ENCODE data around the gene CENPI. TPM values are rescaled to one million over a fixed set of nuclear protein-coding genes. Genes with fewer than 3 reads are reported as not detected.
A peak's percentile ranks its signal among the peaks of the same experiment; 100 is the strongest.

Gene CENPI, protein sequence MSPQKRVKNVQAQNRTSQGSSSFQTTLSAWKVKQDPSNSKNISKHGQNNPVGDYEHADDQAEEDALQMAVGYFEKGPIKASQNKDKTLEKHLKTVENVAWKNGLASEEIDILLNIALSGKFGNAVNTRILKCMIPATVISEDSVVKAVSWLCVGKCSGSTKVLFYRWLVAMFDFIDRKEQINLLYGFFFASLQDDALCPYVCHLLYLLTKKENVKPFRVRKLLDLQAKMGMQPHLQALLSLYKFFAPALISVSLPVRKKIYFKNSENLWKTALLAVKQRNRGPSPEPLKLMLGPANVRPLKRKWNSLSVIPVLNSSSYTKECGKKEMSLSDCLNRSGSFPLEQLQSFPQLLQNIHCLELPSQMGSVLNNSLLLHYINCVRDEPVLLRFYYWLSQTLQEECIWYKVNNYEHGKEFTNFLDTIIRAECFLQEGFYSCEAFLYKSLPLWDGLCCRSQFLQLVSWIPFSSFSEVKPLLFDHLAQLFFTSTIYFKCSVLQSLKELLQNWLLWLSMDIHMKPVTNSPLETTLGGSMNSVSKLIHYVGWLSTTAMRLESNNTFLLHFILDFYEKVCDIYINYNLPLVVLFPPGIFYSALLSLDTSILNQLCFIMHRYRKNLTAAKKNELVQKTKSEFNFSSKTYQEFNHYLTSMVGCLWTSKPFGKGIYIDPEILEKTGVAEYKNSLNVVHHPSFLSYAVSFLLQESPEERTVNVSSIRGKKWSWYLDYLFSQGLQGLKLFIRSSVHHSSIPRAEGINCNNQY
- total RNA-seq (10 to 100 TPM in 1 of 2 donors, under 1 TPM in 1; 0.25 to 17.4 TPM), polyA plus RNA-seq (under 1 TPM; 0.21 to 0.65 TPM)

DNA sequence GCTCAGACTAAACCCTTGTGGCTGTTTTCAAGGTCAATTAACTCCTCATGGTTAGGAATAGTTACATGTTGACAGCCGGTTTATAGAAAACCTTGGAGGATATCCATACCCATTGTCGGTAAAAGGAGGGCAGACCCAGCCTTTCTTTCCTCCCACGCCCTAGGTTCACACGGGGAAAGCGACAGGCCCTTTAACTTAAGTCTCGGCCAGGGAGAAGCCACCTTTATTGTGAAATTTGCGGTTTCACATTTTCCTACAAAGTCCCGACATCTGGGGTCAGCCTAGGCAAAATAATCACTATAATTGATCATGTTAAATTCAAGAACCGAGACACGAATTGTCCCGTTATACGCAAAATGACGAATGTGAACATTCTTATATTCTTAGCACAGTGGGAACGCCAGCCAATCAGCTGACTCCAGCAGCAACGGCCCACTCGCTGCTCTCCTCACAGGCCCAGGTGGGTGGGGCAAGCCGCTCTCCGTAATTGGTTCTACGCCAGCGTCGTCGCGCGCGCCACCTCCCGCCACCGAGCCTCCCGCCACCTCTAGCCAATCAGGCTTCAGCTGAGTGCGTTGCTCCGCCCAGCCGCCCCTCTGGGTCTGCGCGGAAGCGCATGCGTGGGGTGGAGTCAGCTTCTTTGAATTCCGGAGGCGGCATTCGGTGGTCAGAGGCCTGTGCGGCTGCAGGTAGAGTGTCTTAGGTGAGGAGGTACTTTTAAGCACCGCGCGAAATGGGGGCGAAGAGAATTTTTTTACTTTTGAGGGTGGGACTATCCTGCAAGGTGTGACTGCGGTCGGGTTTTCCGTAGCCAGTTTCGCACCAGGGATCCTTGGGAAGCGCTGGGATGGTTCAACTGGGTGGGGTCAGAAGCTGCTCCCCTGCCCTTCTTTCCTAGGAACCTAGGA, at the start of gene CENPI:
CENPI (plus strand) TSS at position 659 of the 908 bp plus-strand sequence. CDS start 2,867 bp downstream, outside the sequence.
- peak within 1 kb of the TSS; percentile 83 to 93 for H3K27ac ChIP-seq (ENCODE audit: low read depth in 1 of 2, low read length in 2 of 2)

More for the DNA sequence above, at the start of gene CENPI:
- H3K36me3 ChIP-seq (ENCODE audit: control insufficient read depth in 4 of 4, insufficient read depth in 3 of 4, low read depth in 1 of 4, low read length in 3 of 4) = no peaks in the 10 kb centered on the region
- H3K27me3 ChIP-seq (ENCODE audit: control insufficient read depth in 4 of 4, insufficient read depth in 4 of 4, low read length in 3 of 4) = no peaks in the 10 kb centered on the region
- peak within 1 kb of the TSS; percentile 42 to 57 (median 45) for H3K4me3 ChIP-seq (ENCODE audit: low read depth in 1 of 3, low read length in 3 of 3)
- peaks cover 2 to 9% (median 5%) of the 10 kb centered on the region in 4 donors for H3K4me1 ChIP-seq (ENCODE audit: control insufficient read depth in 4 of 4, insufficient read depth in 4 of 4, low read length in 3 of 4)
- no peaks in the 10 kb centered on the region for H3K9me3 ChIP-seq (ENCODE audit: control insufficient read depth in 4 of 4, low read length in 3 of 4)
- under 1% methylated on average over 48 of the region's 48 CpGs for WGBS
- peak within 1 kb of the TSS; percentile 47 to 69 for H3K9ac ChIP-seq (ENCODE audit: low read depth in 1 of 2, low read length in 2 of 2)
- TF ChIP-seq FOXA2 (IDR thresholded peaks at IDR 0.05) (no peak), HNF4A (conservative IDR thresholded peaks at IDR 0.05) (no peak), GABPA (IDR thresholded peaks at IDR 0.05 in 1 of 2, conservative IDR thresholded peaks at IDR 0.05 in 1 of 2) (no peak), TAF1 (conservative IDR thresholded peaks at IDR 0.05) (no peak), FOXA1 (IDR thresholded peaks at IDR 0.05) (no peak), RAD21 (IDR thresholded peaks at IDR 0.05) (no peak), NR2F2 (IDR thresholded peaks at IDR 0.05) (no peak), RXRA (IDR thresholded peaks at IDR 0.05) (no peak), JUND (IDR thresholded peaks at IDR 0.05) (no peak), YY1 (IDR thresholded peaks at IDR 0.05) (peak; percentile 72), EGR1 (IDR thresholded peaks at IDR 0.05; ENCODE audit: low read depth in 2 of 2) (peak in 1 of 2 donors; percentile 60), SP1 (IDR thresholded peaks at IDR 0.05) (peak; percentile 63), HNF4G (IDR thresholded peaks at IDR 0.05) (no peak)
- TF ChIP-seq, protein P1, sequence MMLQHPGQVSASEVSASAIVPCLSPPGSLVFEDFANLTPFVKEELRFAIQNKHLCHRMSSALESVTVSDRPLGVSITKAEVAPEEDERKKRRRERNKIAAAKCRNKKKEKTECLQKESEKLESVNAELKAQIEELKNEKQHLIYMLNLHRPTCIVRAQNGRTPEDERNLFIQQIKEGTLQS (IDR thresholded peaks at IDR 0.05) = no peak
- TF ChIP-seq, protein P2, sequence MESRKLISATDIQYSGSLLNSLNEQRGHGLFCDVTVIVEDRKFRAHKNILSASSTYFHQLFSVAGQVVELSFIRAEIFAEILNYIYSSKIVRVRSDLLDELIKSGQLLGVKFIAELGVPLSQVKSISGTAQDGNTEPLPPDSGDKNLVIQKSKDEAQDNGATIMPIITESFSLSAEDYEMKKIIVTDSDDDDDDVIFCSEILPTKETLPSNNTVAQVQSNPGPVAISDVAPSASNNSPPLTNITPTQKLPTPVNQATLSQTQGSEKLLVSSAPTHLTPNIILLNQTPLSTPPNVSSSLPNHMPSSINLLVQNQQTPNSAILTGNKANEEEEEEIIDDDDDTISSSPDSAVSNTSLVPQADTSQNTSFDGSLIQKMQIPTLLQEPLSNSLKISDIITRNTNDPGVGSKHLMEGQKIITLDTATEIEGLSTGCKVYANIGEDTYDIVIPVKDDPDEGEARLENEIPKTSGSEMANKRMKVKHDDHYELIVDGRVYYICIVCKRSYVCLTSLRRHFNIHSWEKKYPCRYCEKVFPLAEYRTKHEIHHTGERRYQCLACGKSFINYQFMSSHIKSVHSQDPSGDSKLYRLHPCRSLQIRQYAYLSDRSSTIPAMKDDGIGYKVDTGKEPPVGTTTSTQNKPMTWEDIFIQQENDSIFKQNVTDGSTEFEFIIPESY (IDR thresholded peaks at IDR 0.05) = no peak
- TF ChIP-seq, protein P3, sequence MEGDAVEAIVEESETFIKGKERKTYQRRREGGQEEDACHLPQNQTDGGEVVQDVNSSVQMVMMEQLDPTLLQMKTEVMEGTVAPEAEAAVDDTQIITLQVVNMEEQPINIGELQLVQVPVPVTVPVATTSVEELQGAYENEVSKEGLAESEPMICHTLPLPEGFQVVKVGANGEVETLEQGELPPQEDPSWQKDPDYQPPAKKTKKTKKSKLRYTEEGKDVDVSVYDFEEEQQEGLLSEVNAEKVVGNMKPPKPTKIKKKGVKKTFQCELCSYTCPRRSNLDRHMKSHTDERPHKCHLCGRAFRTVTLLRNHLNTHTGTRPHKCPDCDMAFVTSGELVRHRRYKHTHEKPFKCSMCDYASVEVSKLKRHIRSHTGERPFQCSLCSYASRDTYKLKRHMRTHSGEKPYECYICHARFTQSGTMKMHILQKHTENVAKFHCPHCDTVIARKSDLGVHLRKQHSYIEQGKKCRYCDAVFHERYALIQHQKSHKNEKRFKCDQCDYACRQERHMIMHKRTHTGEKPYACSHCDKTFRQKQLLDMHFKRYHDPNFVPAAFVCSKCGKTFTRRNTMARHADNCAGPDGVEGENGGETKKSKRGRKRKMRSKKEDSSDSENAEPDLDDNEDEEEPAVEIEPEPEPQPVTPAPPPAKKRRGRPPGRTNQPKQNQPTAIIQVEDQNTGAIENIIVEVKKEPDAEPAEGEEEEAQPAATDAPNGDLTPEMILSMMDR (IDR thresholded peaks at IDR 0.05; ENCODE audit: low read depth, low read length, missing input control) = no peak
- TF ChIP-seq, protein P4, sequence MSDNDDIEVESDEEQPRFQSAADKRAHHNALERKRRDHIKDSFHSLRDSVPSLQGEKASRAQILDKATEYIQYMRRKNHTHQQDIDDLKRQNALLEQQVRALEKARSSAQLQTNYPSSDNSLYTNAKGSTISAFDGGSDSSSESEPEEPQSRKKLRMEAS (IDR thresholded peaks at IDR 0.05) = no peak
- TF ChIP-seq, protein P5, sequence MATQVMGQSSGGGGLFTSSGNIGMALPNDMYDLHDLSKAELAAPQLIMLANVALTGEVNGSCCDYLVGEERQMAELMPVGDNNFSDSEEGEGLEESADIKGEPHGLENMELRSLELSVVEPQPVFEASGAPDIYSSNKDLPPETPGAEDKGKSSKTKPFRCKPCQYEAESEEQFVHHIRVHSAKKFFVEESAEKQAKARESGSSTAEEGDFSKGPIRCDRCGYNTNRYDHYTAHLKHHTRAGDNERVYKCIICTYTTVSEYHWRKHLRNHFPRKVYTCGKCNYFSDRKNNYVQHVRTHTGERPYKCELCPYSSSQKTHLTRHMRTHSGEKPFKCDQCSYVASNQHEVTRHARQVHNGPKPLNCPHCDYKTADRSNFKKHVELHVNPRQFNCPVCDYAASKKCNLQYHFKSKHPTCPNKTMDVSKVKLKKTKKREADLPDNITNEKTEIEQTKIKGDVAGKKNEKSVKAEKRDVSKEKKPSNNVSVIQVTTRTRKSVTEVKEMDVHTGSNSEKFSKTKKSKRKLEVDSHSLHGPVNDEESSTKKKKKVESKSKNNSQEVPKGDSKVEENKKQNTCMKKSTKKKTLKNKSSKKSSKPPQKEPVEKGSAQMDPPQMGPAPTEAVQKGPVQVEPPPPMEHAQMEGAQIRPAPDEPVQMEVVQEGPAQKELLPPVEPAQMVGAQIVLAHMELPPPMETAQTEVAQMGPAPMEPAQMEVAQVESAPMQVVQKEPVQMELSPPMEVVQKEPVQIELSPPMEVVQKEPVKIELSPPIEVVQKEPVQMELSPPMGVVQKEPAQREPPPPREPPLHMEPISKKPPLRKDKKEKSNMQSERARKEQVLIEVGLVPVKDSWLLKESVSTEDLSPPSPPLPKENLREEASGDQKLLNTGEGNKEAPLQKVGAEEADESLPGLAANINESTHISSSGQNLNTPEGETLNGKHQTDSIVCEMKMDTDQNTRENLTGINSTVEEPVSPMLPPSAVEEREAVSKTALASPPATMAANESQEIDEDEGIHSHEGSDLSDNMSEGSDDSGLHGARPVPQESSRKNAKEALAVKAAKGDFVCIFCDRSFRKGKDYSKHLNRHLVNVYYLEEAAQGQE (IDR thresholded peaks at IDR 0.05) = no peak
- DNase-seq (ENCODE audit: low spot score) = peak; percentile 91

All from liver (tissue), 9 donors.